Skeletal muscle cell (primary cell): ENCODE data around the gene ST3GAL4.
"Not testable (repeated sequence)": the region's sequence is repeated elsewhere in the genome, so short reads cannot be mapped to it uniquely, and the experiment has no call there.

Source experiments
- DNase-seq: peaks from one replicate; pipeline ENCODE4 v3.0.0-alpha.2; 2010; ENCODE audit warnings: low read depth
- H3K4me3 ChIP-seq: 2 replicates; pipeline ENCODE4 v1.5.1; 2011; ENCODE audit warnings: low read depth, mild to moderate bottlenecking, control low read depth, low read length, moderate library complexity

ST3GAL4 gene

GRCh38 chr11:126380909-126381308 is 25.4 kb downstream of the ST3GAL4 start:
- no peak for DNase-seq
- H3K4me3 ChIP-seq: no peak overlapping the region

- not testable (repeated sequence) for DNase-seq, H3K4me3 ChIP-seq
These were observed 26.5 kb downstream of the ST3GAL4 start for GRCh38 chr11:126381960-126382359.

GRCh38 chr11:126382641-126383040 is 27.2 kb downstream of the ST3GAL4 start:
- DNase-seq, H3K4me3 ChIP-seq: not testable (repeated sequence)

GRCh38 chr11:126383339-126384335 is 28.2 kb downstream of the ST3GAL4 start:
- no peak for DNase-seq
- H3K4me3 ChIP-seq: no peak overlapping the region

DNA sequence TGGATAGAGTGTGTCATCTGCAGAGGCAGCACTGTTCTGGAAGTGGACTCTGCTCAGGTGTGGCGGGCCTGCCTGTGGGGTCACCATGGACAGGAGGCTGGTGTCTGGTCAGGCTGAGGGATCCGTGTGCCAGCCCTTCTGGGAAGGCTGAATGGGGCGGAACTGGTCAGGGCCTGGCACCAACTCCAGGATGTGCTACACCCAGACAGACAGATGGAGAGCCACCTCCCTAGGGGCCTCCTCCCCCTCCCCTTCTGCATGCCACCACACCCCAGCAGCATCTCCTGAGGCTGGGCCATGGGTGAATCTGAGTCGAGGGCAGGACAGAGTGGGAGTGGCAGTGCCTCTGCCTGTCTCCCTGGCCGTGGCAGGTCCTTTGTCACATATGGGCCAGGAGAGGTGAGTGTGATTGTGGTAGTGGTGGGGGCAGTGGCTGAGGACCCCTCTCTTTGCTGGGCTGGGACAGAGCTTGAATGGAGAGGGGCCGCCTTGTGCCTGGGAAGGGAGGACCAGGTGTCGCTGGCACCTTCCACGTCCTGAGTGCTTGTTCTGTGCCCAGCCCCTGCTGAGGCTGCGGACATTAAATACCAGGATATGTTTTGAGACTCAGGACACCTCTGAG is 29.1 kb downstream of the ST3GAL4 start:
- no peak overlapping the region for H3K4me3 ChIP-seq
- no peak for DNase-seq

DNA sequence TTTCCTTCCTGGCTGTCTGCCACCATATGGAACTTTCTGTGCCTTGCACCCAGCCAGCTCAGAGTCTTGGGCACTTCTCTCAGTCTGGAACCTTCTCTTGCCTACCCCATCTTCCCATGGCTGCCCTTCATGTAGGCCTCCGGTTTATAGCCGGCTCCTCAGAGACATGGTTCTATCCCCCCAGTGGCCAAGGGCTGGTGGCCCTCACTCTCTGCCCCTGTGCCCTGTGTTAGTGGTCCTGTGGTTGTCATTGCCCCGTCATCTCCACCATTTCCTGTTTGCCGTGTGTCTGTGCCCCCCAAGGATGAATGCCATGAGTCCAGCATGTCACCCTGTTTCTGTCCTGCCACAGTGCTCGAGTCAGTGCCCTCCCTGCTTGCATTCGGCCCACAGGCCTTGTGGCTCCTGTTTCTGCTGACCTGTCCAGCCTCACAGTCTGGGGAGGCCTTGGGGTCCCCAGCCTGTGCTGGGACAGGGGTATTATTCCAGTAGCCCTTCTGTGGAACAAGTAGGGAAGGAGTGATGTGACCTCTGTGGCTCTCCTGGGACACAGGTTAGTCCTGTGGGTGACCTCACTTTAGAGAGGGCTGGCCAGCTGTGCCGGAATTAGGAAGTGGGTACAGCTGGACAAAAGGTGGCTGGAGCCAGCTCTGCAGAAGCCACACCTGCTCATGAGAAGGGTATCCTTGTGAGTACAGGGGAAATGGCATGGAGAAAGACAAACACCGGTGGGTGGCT is 30.7 kb downstream of the ST3GAL4 start:
- no peak for DNase-seq
- no peak overlapping the region for H3K4me3 ChIP-seq

GRCh38 chr11:126386729-126387071 is 31.2 kb downstream of the ST3GAL4 start:
- not testable (repeated sequence) for DNase-seq, H3K4me3 ChIP-seq

DNA sequence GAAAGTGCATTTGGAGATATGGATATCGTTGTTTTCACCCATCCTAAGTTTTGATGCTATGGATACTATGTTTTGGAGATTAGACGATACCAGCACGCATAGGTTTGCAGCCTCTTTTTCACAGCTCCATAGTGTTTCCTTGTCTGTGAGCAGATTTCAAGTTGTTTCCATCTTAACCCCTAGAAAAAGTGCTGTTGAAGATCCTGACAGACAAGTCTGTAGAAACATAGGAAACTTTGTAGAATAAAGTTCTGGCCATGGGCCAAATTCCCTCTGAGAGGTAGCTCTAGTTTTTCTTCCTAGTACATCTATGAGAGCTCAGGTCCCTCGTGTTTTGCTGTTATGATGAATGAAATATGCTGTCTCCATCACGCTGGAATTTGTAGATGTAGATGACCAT is 32.4 kb downstream of the ST3GAL4 start:
- no peak for DNase-seq
- no peak overlapping the region for H3K4me3 ChIP-seq

- H3K4me3 ChIP-seq: no peak overlapping the region
- DNase-seq: no peak
These were observed 34.9 kb downstream of the ST3GAL4 start for GRCh38 chr11:126390272-126390867.

DNA sequence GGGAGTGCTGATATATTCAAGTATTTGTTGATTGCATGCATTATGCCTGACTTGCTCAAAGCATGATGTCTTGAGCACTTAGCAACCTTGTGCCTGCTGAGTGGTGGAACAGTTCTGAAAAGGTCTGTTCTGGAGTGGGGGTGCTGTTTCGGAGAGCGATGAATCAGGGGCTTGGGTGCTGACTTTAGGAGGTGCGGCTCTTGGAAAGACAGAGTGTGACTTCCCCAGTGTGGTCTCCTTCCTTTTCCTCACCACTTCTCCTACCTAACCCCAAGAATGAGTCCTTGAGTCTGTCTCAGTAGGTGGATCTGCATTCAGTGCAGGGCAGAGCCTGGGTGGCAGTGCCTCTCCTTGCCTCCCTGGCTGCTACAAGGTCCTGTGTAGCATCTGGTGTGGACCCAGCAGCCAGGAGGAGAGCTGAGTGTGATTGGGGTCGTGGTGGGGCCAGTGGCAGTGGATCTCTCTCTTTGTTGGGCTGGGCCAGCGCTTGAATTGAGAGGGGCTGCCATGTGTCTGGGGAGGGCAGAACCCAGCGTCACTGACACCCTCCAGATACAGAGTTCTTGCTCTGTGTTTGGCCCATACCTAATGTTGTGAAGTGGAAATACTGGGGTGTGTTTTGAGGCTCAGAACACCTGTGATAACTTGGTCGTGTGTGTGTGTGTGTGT is 35.9 kb downstream of the ST3GAL4 start:
- DNase-seq: no peak
- H3K4me3 ChIP-seq: no peak overlapping the region

DNA sequence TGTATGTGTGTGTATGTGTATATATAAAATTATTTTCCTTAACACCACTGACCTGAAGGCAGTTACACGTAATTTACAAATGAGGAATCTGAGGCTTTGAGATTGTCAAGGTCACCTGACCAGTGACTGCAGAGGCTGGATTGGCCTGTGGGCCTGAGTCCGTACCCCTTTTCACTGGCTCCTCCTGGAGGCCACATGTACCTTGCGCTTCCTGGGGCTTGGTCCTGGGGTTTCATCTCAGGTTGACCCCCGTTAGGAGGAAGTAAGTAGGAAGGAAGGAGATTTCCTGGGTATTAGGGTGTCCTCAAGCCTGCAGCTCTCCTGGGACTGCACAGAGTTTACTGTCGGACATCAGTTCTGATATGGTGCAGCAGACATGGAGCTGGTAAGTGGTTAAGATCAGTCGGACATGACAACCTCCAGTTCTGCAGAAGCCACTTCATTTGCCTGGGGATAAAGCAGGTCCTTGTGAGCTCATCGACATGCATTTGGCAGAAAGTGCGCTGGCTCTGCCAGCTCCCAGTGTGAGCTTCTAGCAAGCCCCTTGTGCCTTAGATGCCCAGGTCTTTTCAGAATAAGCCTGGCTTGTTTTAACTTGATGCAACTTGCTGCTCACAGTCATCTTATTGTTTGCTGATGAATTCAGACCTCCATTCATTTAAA is 36.6 kb downstream of the ST3GAL4 start:
- H3K4me3 ChIP-seq: no peak overlapping the region
- DNase-seq: no peak

DNA sequence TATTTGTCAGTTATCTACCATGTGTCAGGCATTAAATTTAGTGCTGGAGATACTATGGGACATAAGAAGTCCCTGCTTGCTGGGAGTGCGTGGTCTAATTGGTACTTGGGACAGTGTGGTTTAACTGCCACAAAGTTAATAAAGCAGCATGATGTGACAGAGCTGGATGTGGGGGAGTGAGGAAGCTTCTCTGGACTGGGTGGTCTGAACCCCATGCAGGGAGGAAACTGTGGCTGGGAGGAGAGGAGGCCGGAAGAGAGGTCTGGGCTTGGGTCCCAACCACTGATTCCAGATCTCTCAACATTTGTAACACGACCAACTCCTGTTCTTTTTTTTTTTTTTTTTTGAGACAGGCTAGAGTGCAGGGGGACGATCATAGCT is 37.1 kb downstream of the ST3GAL4 start:
- no peak overlapping the region for H3K4me3 ChIP-seq
- no peak for DNase-seq

DNA sequence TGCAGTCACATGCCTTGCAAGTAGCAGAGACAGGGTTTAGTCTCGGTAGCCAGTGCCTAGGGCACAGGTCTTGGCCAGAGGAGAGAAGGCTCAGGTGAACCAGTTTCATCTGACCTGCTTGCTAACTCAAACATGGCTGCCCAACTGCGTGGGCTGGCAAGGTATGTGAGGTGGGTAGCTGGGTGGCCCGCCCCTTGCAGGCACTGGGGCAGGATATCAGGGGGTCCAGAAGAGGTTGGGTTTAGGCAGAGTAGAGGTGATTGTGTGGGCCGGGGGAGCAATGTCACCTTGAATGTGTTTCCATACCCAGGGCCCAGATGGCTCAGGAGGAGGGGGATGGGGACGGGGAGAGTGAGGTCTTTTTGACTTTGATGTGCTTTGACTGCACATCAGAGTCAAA is 37.7 kb downstream of the ST3GAL4 start:
- DNase-seq: no peak
- H3K4me3 ChIP-seq: no peak overlapping the region

- no peak for DNase-seq
- no peak overlapping the region for H3K4me3 ChIP-seq
These were observed 38.5 kb downstream of the ST3GAL4 start for GRCh38 chr11:126394036-126394435.

DNA sequence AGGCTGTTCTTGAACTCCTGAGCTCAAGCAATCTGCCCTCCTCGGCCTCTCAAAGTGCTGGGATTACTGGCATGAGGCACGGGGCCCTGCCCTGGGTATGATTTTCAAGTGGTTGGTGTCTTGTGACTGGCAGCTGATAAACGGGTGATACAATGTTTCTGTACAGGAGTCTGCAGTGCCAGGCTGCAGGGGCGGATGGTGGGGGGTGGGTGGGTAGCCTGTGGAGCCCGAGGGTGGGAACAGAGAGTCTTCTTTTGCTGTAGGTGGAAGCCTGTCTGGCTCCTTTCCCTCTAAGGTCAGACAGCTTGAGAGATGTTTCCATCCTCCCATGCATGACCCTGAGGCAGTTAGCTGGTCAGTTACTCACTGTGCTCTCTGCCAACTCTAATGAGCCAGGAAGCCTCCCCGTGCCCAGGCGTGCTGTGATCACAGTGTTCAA is 39.2 kb downstream of the ST3GAL4 start:
- DNase-seq, H3K4me3 ChIP-seq: not testable (repeated sequence)

DNA sequence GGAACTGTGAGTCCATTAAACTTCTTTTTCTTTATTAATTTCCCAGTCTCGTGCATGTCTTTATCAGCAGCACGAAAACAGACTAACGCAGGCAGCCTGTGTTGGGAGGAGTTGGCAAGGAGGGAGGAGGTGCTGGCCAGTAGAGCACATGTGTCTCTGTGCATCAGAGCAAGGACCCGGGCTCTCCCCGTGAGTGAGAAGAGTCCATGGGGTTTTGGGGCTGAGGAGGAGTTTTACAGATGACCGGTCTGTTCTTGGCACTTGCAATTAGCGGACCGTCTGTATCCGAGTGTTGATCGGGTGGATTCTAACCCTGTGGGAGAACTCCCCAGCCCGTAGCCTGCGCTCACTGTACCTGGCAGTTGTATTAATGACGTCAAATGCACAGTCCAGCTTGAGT is 40.3 kb downstream of the ST3GAL4 start:
- not testable (repeated sequence) for H3K4me3 ChIP-seq

GRCh38 chr11:126396266-126396665 is 40.8 kb downstream of the ST3GAL4 start:
- H3K4me3 ChIP-seq, DNase-seq: not testable (repeated sequence)

More for the DNA sequence above, 40.3 kb downstream of the ST3GAL4 start:
- not testable (repeated sequence) for DNase-seq

DNA sequence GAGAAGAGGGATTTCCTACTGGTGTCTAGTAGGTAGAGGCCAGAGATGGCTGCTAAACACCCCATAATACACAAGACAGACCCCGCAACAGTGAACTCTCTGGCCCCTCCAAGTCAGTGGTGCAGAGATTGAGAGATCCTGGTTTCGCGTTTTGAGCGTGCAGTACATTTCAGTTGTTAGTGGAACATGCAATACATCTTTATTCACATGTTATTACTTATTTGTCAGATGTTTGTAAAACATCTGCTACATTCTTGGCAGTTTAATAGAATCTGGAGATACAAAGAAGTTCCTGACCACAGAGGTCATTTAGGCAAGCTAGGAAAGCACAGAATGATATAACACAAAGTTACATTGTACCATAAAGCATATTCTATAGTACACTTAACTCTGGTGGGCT is 41.5 kb downstream of the ST3GAL4 start:
- no peak for DNase-seq
- H3K4me3 ChIP-seq: no peak overlapping the region

GRCh38 chr11:126398296-126398695 is 42.8 kb downstream of the ST3GAL4 start:
- DNase-seq: no peak
- H3K4me3 ChIP-seq: no peak overlapping the region
